ENCODE measurements around the gene C19orf53.

DNA sequence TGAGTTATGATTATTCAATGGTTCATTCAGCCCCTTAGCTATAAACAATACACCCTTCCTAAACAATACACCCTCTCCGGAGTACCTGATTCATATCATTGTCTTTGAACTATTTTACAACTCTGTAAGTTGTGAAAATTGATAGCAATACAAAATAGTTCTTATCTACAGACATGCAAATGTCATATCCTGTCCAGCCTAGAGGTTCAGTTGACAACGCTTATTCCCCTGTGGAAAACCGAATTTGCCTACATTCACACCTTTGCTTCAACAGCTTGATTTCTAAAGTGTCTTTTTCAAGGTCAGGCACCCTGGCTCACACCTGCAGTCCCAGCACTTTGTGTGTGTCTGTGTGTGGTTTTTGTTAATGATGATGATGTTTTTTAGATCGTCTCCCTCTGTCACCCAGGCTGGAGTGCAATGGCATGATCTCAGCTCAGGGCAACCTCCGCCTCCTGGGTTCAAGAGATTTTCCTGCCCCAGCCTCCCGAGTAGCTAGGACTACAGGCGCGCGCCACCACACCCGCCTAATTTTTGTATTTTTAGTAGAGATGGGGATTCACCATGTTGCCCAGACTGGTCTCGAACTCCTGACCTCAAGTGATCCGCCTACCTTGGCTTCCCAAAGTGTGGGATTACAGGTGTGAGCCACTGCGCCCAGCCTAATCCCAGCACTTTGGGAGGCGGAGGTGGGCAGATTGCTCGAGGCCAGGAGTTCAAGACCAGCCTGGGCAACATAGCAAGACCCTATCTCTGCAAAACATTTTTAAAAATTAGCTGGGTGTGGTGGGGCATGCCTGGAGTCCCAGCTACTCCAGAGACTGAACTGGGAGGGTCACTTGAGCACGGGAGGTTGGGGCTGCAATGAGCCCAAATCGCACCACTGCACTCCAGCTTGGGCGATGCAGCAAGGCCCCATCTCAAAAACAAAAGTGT, 9.6 kb downstream of the C19orf53 start:
- TF ChIP-seq POLR2A (IDR thresholded peaks at IDR 0.05) (no peak), POLR2AphosphoS5 (IDR thresholded peaks at IDR 0.05) (no peak)
- TF ChIP-seq, protein P1, sequence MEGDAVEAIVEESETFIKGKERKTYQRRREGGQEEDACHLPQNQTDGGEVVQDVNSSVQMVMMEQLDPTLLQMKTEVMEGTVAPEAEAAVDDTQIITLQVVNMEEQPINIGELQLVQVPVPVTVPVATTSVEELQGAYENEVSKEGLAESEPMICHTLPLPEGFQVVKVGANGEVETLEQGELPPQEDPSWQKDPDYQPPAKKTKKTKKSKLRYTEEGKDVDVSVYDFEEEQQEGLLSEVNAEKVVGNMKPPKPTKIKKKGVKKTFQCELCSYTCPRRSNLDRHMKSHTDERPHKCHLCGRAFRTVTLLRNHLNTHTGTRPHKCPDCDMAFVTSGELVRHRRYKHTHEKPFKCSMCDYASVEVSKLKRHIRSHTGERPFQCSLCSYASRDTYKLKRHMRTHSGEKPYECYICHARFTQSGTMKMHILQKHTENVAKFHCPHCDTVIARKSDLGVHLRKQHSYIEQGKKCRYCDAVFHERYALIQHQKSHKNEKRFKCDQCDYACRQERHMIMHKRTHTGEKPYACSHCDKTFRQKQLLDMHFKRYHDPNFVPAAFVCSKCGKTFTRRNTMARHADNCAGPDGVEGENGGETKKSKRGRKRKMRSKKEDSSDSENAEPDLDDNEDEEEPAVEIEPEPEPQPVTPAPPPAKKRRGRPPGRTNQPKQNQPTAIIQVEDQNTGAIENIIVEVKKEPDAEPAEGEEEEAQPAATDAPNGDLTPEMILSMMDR (IDR thresholded peaks at IDR 0.05) = no peak
